ENCODE data around the gene PRDM16.

Gene PRDM16

DNA sequence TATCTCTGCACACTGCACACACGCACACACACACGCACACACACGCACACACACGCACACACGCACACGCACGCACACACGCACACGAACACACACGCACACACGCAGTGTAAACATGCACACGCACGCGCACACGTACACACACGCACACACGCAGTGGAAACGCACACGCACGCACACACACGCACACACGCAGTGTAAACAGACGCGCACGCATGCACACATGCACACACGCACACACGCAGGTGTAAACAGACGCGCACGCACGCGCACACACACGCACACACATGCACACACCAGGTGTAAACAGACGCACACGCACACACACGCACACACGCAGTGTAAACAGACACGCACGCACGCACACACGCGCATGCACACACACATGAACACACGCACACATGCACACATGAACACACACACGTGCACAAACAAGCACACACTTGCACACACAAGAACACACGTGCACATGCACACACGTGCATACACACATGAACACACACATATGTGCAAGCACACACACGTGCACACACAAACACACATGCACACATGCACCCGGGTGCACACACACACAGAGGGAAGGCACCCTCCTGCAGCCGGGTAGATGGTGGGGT lies 45.2 kb downstream of the PRDM16 start:
- H3K9me3 ChIP-seq (ENCODE audit: control insufficient read depth, insufficient read depth, low read depth, low read length) = no peaks in the 10 kb centered on the region
- H3K4me1 ChIP-seq (ENCODE audit: control insufficient read depth, insufficient read depth, low read length) = no peaks in the 10 kb centered on the region
- H3K4me3 ChIP-seq (ENCODE audit: low read depth, low read length) = no peak overlapping the region
- ChIA-PET POLR2A (no interaction called here), CTCF (no interaction called here)
- H3K27ac ChIP-seq (ENCODE audit: extremely low read depth, low read depth, low read length) = no peak overlapping the region
- H3K36me3 ChIP-seq (ENCODE audit: control insufficient read depth in 2 of 2, insufficient read depth in 1 of 2, low read length in 2 of 2) = peaks cover 0 to 8% of the 10 kb centered on the region in 2 experiments; a peak in 1 of 3 replicates
- TF ChIP-seq, protein P1, sequence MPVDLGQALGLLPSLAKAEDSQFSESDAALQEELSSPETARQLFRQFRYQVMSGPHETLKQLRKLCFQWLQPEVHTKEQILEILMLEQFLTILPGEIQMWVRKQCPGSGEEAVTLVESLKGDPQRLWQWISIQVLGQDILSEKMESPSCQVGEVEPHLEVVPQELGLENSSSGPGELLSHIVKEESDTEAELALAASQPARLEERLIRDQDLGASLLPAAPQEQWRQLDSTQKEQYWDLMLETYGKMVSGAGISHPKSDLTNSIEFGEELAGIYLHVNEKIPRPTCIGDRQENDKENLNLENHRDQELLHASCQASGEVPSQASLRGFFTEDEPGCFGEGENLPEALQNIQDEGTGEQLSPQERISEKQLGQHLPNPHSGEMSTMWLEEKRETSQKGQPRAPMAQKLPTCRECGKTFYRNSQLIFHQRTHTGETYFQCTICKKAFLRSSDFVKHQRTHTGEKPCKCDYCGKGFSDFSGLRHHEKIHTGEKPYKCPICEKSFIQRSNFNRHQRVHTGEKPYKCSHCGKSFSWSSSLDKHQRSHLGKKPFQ (tag by site-specific recombination; IDR thresholded peaks at IDR 0.05) = peak; percentile 80; the same call in 1 of the 2 replicates
- no peak for TF ChIP-seq ZBTB7A (tag by site-specific recombination; IDR thresholded peaks at IDR 0.05; ENCODE audit: low read depth)
- TF ChIP-seq ZNF76 (tag by site-specific recombination; IDR thresholded peaks at IDR 0.05; ENCODE audit: borderline replicate concordance, low read depth) = no peak
- TF ChIP-seq, protein P2, sequence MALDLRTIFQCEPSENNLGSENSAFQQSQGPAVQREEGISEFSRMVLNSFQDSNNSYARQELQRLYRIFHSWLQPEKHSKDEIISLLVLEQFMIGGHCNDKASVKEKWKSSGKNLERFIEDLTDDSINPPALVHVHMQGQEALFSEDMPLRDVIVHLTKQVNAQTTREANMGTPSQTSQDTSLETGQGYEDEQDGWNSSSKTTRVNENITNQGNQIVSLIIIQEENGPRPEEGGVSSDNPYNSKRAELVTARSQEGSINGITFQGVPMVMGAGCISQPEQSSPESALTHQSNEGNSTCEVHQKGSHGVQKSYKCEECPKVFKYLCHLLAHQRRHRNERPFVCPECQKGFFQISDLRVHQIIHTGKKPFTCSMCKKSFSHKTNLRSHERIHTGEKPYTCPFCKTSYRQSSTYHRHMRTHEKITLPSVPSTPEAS (tag by site-specific recombination; IDR thresholded peaks at IDR 0.05) = peak; percentile 89
- TF ChIP-seq, protein P3, sequence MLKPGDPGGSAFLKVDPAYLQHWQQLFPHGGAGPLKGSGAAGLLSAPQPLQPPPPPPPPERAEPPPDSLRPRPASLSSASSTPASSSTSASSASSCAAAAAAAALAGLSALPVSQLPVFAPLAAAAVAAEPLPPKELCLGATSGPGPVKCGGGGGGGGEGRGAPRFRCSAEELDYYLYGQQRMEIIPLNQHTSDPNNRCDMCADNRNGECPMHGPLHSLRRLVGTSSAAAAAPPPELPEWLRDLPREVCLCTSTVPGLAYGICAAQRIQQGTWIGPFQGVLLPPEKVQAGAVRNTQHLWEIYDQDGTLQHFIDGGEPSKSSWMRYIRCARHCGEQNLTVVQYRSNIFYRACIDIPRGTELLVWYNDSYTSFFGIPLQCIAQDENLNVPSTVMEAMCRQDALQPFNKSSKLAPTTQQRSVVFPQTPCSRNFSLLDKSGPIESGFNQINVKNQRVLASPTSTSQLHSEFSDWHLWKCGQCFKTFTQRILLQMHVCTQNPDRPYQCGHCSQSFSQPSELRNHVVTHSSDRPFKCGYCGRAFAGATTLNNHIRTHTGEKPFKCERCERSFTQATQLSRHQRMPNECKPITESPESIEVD (tag by site-specific recombination; IDR thresholded peaks at IDR 0.05) = no peak
- TF ChIP-seq ZNF747 (tag by site-specific recombination; IDR thresholded peaks at IDR 0.05) = no peak
- no peak for TF ChIP-seq ZNF501 (tag by site-specific recombination; IDR thresholded peaks at IDR 0.05)
- TF ChIP-seq ZFP3 (tag by site-specific recombination; IDR thresholded peaks at IDR 0.05; ENCODE audit: low read depth) = no peak
- TF ChIP-seq TCF7L2 (IDR thresholded peaks at IDR 0.05; ENCODE audit: borderline replicate concordance, low read depth, low read length) = no peak

DNA sequence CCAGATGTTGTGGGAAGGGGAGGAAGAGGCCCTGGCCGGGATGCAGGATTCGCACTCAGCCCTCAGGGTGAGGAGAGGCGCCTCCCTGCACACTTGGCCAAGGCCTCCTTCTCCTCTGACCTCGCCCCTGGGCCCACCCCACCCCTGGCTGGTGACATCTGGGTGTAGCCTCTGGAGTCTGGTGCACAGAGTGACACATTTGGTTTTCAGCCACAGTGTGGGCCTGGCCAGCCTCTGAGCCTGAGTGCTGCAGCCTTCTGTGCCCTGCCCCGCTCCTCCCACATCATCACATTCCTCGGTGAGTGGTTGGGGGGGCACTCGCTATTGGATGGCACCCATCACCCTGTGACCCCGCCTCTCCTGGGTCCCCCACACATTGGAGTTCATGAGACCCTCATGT lies 45.8 kb downstream of the PRDM16 start:
- H3K4me3 ChIP-seq (ENCODE audit: low read depth, low read length) = no peak overlapping the region
- CTCF ChIA-PET = no interaction called here
- H3K4me1 ChIP-seq (ENCODE audit: control insufficient read depth, insufficient read depth, low read length) = no peaks in the 10 kb centered on the region
- peak; percentile 88 for TF ChIP-seq KLF1 (tag by site-specific recombination; IDR thresholded peaks at IDR 0.05)
- TF ChIP-seq ZBTB21 (tag by site-specific recombination; IDR thresholded peaks at IDR 0.05) = no peak
- TF ChIP-seq, protein P4, sequence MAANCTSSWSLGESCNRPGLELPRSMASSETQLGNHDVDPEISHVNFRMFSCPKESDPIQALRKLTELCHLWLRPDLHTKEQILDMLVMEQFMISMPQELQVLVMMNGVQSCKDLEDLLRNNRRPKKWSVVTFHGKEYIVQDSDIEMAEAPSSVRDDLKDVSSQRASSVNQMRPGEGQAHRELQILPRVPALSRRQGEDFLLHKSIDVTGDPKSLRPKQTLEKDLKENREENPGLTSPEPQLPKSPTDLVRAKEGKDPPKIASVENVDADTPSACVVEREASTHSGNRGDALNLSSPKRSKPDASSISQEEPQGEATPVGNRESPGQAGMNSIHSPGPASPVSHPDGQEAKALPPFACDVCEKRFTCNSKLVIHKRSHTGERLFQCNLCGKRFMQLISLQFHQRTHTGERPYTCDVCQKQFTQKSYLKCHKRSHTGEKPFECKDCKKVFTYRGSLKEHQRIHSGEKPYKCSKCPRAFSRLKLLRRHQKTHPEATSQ (tag by site-specific recombination; IDR thresholded peaks at IDR 0.05) = no peak
- no peaks in the 10 kb centered on the region for H3K9me3 ChIP-seq (ENCODE audit: control insufficient read depth, insufficient read depth, low read depth, low read length)
- H3K36me3 ChIP-seq (ENCODE audit: control insufficient read depth in 2 of 2, insufficient read depth in 1 of 2, low read length in 2 of 2) = peaks cover 0 to 8% of the 10 kb centered on the region in 2 experiments; a peak in 1 of 3 replicates
- POLR2A ChIA-PET = no interaction called here
- no peak overlapping the region for H3K27ac ChIP-seq (ENCODE audit: extremely low read depth, low read depth, low read length)

DNA sequence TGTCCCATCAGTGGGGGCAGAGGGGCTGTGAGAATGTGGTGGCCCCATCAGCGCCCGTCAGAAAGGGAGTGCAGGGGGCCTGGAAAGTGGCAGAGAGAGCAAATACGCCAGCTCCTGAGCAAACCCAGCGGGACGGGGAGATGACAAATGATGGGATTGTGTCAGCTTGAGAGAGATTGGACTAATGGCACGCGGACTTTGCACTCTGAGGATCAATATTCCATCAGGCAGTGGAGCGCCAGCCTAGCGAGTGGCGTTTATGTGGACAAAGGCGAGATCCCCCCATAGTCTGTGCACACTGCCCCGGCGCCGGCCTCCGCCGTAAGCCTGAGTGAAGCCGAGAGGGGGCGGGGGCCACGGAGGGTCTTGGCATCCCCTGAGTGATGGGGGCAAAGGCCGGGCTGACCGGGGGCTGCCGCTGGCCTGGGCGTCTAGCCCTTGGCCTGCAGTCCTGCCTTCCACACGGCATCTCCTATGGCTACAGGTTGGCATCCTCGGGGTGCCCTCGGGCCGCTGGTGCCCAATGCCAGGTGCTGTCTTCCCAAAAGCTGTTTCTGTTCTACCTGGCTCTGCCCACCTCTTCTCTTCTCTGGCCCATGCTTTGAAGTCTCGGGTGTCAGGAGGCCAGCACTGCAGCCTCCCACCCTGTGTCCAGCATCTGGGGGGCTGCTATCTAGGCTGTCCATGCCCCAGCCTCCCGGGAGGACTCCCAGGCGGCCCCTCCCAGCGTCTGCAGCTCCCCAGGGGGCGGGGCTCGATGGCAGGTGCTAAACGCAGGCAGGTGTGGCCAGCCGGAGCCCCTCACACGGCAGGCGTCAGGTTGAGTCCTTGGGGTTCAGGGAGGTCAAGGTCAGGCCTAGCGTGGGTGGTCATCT lies 46.5 kb downstream of the PRDM16 start:
- CTCF ChIA-PET = no interaction called here
- H3K27ac ChIP-seq (ENCODE audit: extremely low read depth, low read depth, low read length) = no peak overlapping the region
- H3K9me3 ChIP-seq (ENCODE audit: control insufficient read depth, insufficient read depth, low read depth, low read length) = no peaks in the 10 kb centered on the region
- no peak overlapping the region for H3K4me3 ChIP-seq (ENCODE audit: low read depth, low read length)
- no peaks in the 10 kb centered on the region for H3K4me1 ChIP-seq (ENCODE audit: control insufficient read depth, insufficient read depth, low read length)
- peaks cover 0 to 8% of the 10 kb centered on the region in 2 experiments; a peak in 1 of 3 replicates for H3K36me3 ChIP-seq (ENCODE audit: control insufficient read depth in 2 of 2, insufficient read depth in 1 of 2, low read length in 2 of 2)
- POLR2A ChIA-PET = no interaction called here
- no peak for TF ChIP-seq ZNF501 (tag by site-specific recombination; IDR thresholded peaks at IDR 0.05)
- TF ChIP-seq ZBTB7A (tag by site-specific recombination; IDR thresholded peaks at IDR 0.05; ENCODE audit: low read depth) = no peak
- no peak for TF ChIP-seq ZSCAN16 (tag by site-specific recombination; IDR thresholded peaks at IDR 0.05)
- TF ChIP-seq, protein P5, sequence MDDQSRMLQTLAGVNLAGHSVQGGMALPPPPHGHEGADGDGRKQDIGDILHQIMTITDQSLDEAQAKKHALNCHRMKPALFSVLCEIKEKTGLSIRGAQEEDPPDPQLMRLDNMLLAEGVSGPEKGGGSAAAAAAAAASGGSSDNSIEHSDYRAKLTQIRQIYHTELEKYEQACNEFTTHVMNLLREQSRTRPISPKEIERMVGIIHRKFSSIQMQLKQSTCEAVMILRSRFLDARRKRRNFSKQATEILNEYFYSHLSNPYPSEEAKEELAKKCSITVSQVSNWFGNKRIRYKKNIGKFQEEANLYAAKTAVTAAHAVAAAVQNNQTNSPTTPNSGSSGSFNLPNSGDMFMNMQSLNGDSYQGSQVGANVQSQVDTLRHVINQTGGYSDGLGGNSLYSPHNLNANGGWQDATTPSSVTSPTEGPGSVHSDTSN (CRISPR knock-in tag; IDR thresholded peaks at IDR 0.05) = no peak
- TF ChIP-seq OSR2 (tag by site-specific recombination; IDR thresholded peaks at IDR 0.05) = no peak
- no peak for TF ChIP-seq HOXD13 (CRISPR knock-in tag; IDR thresholded peaks at IDR 0.05; ENCODE audit: borderline replicate concordance)
- TF ChIP-seq HOXC10 (CRISPR knock-in tag; IDR thresholded peaks at IDR 0.05) = no peak
- no peak for TF ChIP-seq ZNF184 (tag by site-specific recombination; IDR thresholded peaks at IDR 0.05)
- TF ChIP-seq, protein P6, sequence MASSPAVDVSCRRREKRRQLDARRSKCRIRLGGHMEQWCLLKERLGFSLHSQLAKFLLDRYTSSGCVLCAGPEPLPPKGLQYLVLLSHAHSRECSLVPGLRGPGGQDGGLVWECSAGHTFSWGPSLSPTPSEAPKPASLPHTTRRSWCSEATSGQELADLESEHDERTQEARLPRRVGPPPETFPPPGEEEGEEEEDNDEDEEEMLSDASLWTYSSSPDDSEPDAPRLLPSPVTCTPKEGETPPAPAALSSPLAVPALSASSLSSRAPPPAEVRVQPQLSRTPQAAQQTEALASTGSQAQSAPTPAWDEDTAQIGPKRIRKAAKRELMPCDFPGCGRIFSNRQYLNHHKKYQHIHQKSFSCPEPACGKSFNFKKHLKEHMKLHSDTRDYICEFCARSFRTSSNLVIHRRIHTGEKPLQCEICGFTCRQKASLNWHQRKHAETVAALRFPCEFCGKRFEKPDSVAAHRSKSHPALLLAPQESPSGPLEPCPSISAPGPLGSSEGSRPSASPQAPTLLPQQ (tag by site-specific recombination; IDR thresholded peaks at IDR 0.05) = no peak
- TF ChIP-seq ZNF837 (tag by site-specific recombination; IDR thresholded peaks at IDR 0.05) = no peak
- TF ChIP-seq ZNF157 (tag by site-specific recombination; IDR thresholded peaks at IDR 0.05) = no peak
